OCI-LY1 (cell line): ENCODE data around the gene KL.

Experiments
- H2AFZ ChIP-seq: fragments of 200-600 bp; sonication (generic), shearing (Covaris generic); 2 replicates; pipeline ENCODE4 v1.6.0; 2014; ENCODE audit warnings: antibody characterized with exemption, mild to moderate bottlenecking, low read length
- H3F3A ChIP-seq: fragments of 200-600 bp; sonication (generic), shearing (Covaris generic); 2 replicates; pipeline ENCODE4 v1.6.0; 2014; ENCODE audit warnings: mild to moderate bottlenecking, antibody characterized with exemption, low read length, moderate library complexity; ENCODE audit not compliant: insufficient read depth
- H3K27ac ChIP-seq: fragments of 200-600 bp; sonication (generic); 2 replicates; pipeline ENCODE4 v1.5.1; 2014; ENCODE audit warnings: low read length, mixed run types, mild to moderate bottlenecking, low read depth; ENCODE audit not compliant: poor library complexity, severe bottlenecking
- H3K27me3 ChIP-seq: fragments of 200-600 bp; sonication (generic); 2 replicates; pipeline ENCODE4 v1.6.0; 2014; ENCODE audit warnings: antibody characterized with exemption, mild to moderate bottlenecking, low read length, moderate library complexity; ENCODE audit not compliant: insufficient read depth
- H3K36me3 ChIP-seq: fragments of 200-600 bp; sonication (generic); 2 replicates; pipeline ENCODE4 v1.6.1; 2014; ENCODE audit warnings: mild to moderate bottlenecking, antibody characterized with exemption, low read length, moderate library complexity, mixed read lengths; ENCODE audit not compliant: insufficient read depth
- H3K4me1 ChIP-seq: fragments of 200-600 bp; sonication (generic); 2 replicates; pipeline ENCODE4 v1.5.1; 2014; ENCODE audit warnings: mild to moderate bottlenecking, low read length, moderate library complexity; ENCODE audit not compliant: insufficient read depth, severe bottlenecking
- H3K4me2 ChIP-seq: fragments of 200-600 bp; sonication (generic), shearing (Covaris generic); 2 replicates; pipeline ENCODE4 v1.6.1; 2014; ENCODE audit warnings: low read length
- H3K4me3 ChIP-seq: fragments of 200-600 bp; sonication (generic); 2 replicates; pipeline ENCODE4 v1.5.1; 2014; ENCODE audit warnings: low read length, low read depth, mild to moderate bottlenecking, mixed read lengths; ENCODE audit not compliant: poor library complexity, severe bottlenecking
- H3K79me2 ChIP-seq: fragments of 200-600 bp; shearing (Covaris generic); 2 replicates; pipeline ENCODE4 v1.6.1; 2016; ENCODE audit warnings: mixed run types, low read length, mixed read lengths; ENCODE audit not compliant: insufficient read depth
- H3K9ac ChIP-seq: fragments of 200-600 bp; sonication (generic), shearing (Covaris generic); 2 replicates; pipeline ENCODE4 v1.6.1; 2014; ENCODE audit warnings: mild to moderate bottlenecking, low read length, mixed read lengths
- H3K9me2 ChIP-seq: fragments of 200-600 bp; sonication (generic), shearing (Covaris generic); 2 replicates; pipeline ENCODE4 v1.6.1; 2014; ENCODE audit warnings: low read depth, mild to moderate bottlenecking, low read length, mixed read lengths
- H3K9me3 ChIP-seq: fragments of 200-600 bp; shearing (Covaris generic); 2 replicates; pipeline ENCODE4 v1.6.1; 2014; ENCODE audit warnings: low read length, mixed read lengths
- H4K20me1 ChIP-seq: fragments of 200-600 bp; sonication (generic), shearing (Covaris generic); 2 replicates; pipeline ENCODE4 v1.6.0; 2016; ENCODE audit warnings: mild to moderate bottlenecking, low read length; ENCODE audit not compliant: insufficient read depth
- EZH2 ChIP-seq: fragments of 200-600 bp; sonication (generic), shearing (Covaris generic); IDR thresholded peaks from 2 replicates; pipeline ENCODE4 v1.8.0; 2017; ENCODE audit warnings: borderline replicate concordance, mixed run types, mild to moderate bottlenecking, antibody characterized with exemption, low read length, moderate library complexity, mixed read lengths
- TF ChIP-seq, protein P1 (sequence below): fragments of 200-600 bp; sonication (generic), shearing (Covaris generic); IDR thresholded peaks from 2 replicates; pipeline ENCODE4 v1.5.1; 2017; ENCODE audit warnings: mild to moderate bottlenecking, antibody characterized with exemption, low read length, moderate library complexity, mixed read lengths

KL gene

DNA sequence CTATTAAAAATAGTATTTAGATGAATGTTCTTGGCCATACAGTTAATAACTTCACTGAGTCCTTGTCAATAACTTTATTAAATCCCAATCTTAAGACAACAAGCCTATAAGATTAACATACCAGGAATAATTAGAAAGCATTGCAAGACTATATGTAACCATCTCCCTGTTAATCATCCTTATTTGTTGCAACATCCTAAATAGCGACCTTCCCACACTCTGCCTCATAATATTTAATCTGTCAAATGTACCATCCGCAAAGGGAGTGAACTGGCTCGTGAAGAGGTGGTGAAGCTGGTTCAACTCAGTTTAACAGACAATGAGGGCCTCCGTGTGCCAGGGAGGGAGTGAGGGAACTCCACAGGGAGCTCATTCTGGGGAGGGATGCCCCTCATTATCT, 33.9 kb downstream of the KL start:
- H3K9me3 ChIP-seq: no peaks in the 10 kb centered on the region
- TF ChIP-seq, protein P1, sequence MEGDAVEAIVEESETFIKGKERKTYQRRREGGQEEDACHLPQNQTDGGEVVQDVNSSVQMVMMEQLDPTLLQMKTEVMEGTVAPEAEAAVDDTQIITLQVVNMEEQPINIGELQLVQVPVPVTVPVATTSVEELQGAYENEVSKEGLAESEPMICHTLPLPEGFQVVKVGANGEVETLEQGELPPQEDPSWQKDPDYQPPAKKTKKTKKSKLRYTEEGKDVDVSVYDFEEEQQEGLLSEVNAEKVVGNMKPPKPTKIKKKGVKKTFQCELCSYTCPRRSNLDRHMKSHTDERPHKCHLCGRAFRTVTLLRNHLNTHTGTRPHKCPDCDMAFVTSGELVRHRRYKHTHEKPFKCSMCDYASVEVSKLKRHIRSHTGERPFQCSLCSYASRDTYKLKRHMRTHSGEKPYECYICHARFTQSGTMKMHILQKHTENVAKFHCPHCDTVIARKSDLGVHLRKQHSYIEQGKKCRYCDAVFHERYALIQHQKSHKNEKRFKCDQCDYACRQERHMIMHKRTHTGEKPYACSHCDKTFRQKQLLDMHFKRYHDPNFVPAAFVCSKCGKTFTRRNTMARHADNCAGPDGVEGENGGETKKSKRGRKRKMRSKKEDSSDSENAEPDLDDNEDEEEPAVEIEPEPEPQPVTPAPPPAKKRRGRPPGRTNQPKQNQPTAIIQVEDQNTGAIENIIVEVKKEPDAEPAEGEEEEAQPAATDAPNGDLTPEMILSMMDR: no peak
- no peak for TF ChIP-seq EZH2
- no peaks in the 10 kb centered on the region for H3K79me2 ChIP-seq
- no peak overlapping the region for H3K4me3 ChIP-seq
- no peak overlapping the region for H3K4me2 ChIP-seq
- no peak overlapping the region for H3K9ac ChIP-seq
- no peaks in the 10 kb centered on the region for H3F3A ChIP-seq
- H3K36me3 ChIP-seq: no peaks in the 10 kb centered on the region
- no peak overlapping the region for H3K27ac ChIP-seq
- no peaks in the 10 kb centered on the region for H3K9me2 ChIP-seq
- H3K27me3 ChIP-seq: no peaks in the 10 kb centered on the region
- H2AFZ ChIP-seq: no peak overlapping the region
- no peaks in the 10 kb centered on the region for H3K4me1 ChIP-seq
- no peaks in the 10 kb centered on the region for H4K20me1 ChIP-seq

DNA sequence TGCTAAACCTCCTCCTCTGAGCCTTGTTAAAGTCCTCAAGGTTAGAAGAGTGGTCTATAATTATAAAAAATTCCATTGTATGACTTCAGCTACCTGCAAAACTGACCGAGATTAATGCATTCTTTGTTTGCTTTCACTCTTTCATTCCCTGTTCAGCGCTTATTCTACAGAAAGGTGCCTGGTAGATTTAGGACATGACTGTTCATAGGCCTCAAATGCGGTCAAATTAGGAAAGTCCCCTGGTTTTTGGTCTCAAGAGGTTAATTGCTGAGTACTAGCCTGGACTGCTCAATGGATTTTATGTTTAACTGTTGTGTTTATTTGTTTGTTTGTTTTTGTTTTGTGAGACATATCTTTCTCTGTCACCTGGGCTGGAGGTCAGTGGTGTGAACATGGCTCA, 35.4 kb downstream of the KL start:
- Histone ChIP-seq H3K4me2 (no peak overlapping the region), H3K79me2 (no peaks in the 10 kb centered on the region), H3K27ac (no peak overlapping the region), H3K9me2 (no peaks in the 10 kb centered on the region), H3K4me1 (no peaks in the 10 kb centered on the region), H3K27me3 (no peaks in the 10 kb centered on the region), H3K9me3 (no peaks in the 10 kb centered on the region), H3K4me3 (no peak overlapping the region), H3K9ac (no peak overlapping the region), H3F3A (no peaks in the 10 kb centered on the region), H4K20me1 (no peaks in the 10 kb centered on the region), H3K36me3 (no peaks in the 10 kb centered on the region), H2AFZ (no peak overlapping the region)
- TF ChIP-seq, protein P1: no peak
- TF ChIP-seq EZH2: no peak

DNA sequence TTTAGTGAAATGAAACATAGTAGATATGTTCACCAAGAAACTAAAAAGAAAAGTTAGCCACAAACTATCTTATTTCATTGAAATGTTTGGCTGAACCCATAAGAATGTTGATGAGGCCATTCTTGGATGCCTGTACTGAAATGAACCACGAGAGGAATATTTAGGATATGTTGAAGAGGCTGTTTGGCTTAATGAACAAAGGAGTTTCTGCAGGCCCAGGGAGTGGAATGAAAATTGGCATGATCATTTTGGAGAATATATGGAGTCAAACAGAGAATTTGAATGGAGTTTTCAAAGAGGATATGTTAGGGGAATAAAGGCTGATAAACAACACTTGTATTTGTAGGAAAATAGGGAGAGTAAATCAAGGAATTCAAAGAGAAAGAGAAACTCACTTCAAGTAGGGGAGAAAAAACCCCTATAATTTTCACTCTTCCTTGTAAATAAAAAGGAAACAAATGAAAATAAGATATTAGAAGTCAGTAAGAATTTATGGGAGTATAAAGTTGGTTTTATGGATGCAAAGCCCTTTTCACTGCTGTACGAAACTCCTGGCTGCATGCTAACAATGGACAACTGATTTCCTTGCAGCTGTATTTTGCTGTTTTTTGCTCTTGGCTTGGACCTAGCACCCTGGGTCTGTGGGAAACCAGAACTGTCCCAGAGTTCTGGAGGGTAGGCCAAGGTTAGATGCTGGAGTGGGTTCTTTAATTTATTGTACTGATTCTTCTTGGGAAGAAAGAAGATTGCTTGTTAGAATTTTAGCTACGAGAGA, 36.5 kb downstream of the KL start:
- no peak overlapping the region for H3K9ac ChIP-seq
- no peaks in the 10 kb centered on the region for H3K9me2 ChIP-seq
- H3K4me1 ChIP-seq: no peaks in the 10 kb centered on the region
- H3K27me3 ChIP-seq: no peaks in the 10 kb centered on the region
- no peak overlapping the region for H3K27ac ChIP-seq
- H2AFZ ChIP-seq: no peak overlapping the region
- no peaks in the 10 kb centered on the region for H3K79me2 ChIP-seq
- H3K36me3 ChIP-seq: no peaks in the 10 kb centered on the region
- no peaks in the 10 kb centered on the region for H4K20me1 ChIP-seq
- H3K4me2 ChIP-seq: no peak overlapping the region
- H3K9me3 ChIP-seq: no peaks in the 10 kb centered on the region
- no peaks in the 10 kb centered on the region for H3F3A ChIP-seq
- TF ChIP-seq, protein P1: no peak
- no peak for TF ChIP-seq EZH2
- no peak overlapping the region for H3K4me3 ChIP-seq
